A673 (cell line): ENCODE measurements around the gene COL13A1.

Experiments
- EZH2 ChIP-seq: fragments of 200-600 bp; sonication (generic); IDR thresholded peaks from 2 replicates; pipeline ENCODE4 v1.6.1; 2017; ENCODE audit warnings: borderline replicate concordance, low read depth, mild to moderate bottlenecking, mixed read lengths, antibody characterized with exemption, low read length; ENCODE audit not compliant: poor library complexity, severe bottlenecking
- TF ChIP-seq, protein P1 (sequence below): fragments of 300-800, 200-600 bp; sonication (generic); conservative IDR thresholded peaks from 2 replicates; pipeline ENCODE4 v1.5.1; 2017; ENCODE audit warnings: low read depth, mild to moderate bottlenecking, antibody characterized with exemption, low read length, moderate library complexity, mixed read lengths

- TF ChIP-seq, protein P1, sequence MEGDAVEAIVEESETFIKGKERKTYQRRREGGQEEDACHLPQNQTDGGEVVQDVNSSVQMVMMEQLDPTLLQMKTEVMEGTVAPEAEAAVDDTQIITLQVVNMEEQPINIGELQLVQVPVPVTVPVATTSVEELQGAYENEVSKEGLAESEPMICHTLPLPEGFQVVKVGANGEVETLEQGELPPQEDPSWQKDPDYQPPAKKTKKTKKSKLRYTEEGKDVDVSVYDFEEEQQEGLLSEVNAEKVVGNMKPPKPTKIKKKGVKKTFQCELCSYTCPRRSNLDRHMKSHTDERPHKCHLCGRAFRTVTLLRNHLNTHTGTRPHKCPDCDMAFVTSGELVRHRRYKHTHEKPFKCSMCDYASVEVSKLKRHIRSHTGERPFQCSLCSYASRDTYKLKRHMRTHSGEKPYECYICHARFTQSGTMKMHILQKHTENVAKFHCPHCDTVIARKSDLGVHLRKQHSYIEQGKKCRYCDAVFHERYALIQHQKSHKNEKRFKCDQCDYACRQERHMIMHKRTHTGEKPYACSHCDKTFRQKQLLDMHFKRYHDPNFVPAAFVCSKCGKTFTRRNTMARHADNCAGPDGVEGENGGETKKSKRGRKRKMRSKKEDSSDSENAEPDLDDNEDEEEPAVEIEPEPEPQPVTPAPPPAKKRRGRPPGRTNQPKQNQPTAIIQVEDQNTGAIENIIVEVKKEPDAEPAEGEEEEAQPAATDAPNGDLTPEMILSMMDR: no peak
- TF ChIP-seq EZH2: no peak
Measured at GRCh38 chr10:69794673-69795072, 7.0 kb upstream of the COL13A1 start.
